GM21723 (cell line): Measurements from ENCODE around the gene EFEMP2.

ENCODE experiments used
- ATAC-seq: cut with Tn5 transposase; IDR thresholded peaks from one replicate; pipeline ENCODE4 v1.9.1; 2021; ENCODE audit warnings: mild to moderate bottlenecking, moderate library complexity; ENCODE audit not compliant: unreplicated experiment

EFEMP2 gene

DNA sequence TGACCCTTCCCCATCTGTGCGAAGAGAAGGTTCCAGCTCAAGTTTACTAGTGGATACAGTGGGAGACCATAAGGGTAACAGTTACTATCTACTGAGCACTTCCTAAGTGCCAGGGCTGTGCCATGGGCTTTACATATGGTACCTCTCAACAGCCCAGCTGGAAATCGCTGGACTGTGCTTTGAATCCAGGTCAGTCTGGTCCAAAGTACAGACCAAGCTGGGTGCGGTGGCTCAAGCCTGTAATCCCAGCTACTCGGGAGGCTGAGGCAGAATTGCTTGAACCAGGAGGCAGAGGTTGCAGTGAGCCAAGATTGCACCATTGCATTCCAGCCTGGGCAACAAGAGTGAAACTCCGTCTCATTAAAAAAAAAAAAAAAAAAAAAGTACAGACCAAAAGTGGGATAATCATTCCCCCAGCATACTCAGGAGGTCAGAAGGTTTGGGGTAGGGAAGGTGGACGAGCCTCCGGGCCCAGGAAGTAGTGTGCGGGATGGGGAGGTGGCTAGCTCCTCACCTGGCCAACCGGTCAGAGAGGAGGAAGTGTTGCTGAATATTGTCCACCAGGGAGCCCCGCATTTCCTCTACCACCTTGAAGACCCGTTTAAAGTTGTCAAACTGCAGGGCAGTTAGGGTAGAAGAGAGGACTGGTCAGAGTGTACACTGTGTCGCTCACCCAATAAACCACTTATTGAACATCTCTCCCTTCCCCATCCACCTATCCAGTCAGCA, 13.4 kb upstream of the EFEMP2 start:
- no peak for ATAC-seq

DNA sequence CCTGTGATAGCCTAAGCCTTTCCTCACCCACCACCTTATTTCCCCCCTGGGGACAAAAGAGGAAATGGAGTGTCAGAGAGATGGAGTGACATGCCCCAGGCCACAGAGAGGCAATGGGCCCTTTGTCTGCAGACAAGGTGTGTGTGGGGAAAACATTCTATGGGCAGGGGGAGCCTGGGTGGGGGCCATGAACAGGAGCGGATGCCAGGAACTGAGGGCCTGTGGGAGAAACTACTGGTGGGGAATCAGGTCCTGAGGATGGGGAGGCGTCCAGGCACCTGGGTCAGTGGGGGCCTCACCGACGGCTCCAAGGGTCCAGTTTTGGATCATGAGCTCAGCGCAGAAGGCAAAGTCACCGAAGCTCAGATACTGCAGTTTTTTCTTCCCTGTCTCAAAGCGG, 12.6 kb upstream of the EFEMP2 start:
- ATAC-seq: no peak

DNA sequence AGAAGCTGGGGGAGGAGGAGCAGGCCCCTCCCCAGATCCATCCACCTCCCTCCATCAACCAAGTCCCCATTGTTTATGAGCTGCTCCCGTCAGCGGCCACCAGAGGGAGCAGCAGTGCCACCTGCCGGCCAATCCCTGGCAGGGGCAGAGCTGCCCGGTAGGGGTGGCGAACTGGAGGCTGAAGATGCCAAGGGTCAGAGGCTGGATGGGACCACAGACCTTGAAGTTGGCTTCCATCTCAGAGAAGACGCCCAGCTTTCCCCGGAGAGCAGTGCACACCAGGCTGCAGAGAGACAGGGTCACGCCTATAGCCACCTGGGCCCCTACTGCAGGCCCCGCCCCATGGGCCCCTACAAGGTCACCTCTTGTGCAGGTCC, 12.1 kb upstream of the EFEMP2 start:
- no peak for ATAC-seq

DNA sequence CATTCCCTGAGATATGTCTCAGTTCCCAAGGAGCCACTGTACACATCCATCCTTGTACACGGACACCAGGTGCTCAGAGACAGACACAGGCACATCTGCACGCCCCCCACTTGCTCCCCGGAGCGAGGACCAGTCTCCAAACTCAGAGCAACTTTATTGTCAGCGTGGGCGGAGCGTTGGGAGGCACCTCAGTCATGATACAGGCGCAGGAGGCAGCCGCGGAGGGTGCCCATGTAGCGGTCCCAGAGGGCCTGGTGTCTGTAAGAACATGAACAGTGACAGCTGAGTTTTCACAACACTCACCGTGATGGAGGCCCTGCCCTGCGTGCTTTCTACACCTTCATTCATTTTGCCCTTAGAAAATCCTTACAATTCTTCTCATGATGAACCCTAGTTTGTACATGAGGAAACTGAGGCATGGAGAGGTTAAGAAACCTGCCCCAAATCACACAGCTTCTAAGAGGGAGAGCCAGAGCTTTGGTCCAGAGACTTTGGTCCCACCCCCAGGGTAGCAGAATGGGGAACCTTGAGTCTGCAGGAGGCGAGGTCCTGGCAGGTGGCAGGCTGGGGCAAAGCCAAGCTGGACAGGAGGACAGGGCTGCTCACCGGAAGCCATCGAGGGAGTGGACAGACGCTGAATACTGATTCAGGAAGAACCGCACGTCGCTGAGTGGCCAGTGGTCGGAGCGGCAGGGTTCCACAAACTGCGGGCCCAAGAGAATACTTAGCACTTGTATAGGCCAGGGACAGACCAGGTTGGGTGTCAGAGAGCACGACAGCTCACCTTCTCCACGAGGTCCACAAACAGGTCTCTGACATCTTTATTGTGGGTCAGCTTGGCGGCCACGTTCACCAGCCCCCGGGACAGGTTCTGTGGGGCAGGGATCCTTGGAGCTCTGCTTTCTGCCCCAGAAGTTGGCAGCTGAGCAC, 11.5 kb upstream of the EFEMP2 start:
- no peak for ATAC-seq

DNA sequence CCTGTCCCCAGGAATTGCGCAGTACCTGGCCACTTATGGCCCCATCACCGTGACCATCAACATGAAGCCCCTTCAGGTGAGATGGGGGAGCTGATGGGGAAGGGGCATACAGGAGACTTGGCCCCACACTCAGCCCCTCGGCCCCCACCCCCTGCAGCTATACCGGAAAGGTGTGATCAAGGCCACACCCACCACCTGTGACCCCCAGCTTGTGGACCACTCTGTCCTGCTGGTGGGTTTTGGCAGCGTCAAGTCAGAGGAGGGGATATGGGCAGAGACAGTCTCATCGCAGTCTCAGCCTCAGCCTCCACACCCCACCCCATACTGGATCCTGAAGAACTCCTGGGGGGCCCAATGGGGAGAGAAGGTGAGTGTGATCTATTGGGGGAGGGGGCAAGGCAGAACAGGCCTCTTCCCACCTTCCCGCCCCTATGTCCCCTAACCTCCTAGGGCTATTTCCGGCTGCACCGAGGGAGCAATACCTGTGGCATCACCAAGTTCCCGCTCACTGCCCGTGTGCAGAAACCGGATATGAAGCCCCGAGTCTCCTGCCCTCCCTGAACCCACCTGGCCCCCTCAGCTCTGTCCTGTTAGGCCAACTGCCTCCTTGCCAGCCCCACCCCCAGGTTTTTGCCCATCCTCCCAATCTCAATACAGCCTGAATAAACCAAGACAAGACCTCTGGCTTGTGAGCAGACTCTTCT, 10.6 kb upstream of the EFEMP2 start:
- ATAC-seq: no peak

DNA sequence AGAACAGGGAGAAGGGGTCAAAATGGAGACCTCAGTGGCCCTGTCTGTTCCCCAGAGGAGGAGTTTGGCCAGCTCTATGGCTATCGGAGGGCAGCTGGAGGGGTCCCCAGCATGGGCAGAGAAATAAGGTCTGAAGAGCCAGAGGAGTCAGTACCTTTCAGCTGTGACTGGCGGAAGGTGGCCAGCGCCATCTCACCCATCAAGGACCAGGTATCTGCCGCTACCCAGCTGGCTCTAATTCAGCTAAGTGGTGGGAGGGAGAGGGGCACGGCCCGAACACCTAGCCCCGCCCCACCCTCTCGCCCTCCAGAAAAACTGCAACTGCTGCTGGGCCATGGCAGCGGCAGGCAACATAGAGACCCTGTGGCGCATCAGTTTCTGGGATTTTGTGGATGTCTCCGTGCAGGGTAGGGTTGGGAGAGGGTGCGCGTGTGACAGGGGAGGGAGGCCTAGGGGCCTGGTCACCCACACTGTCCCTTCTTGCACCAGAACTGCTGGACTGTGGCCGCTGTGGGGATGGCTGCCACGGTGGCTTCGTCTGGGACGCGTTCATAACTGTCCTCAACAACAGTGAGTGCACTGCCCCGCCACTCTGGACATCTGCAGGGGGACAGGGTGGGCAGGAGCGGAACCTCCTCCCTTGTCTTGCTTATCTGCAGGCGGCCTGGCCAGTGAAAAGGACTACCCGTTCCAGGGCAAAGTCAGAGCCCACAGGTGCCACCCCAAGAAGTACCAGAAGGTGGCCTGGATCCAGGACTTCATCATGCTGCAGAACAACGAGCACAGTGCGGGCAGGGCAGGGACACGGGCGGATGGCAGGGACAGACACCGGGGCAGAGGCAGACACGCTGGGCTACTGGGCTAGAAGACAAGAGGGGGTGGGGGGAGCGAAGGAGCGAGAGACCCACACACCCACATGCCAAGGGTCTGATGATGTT, 9.8 kb upstream of the EFEMP2 start:
- ATAC-seq: no peak

DNA sequence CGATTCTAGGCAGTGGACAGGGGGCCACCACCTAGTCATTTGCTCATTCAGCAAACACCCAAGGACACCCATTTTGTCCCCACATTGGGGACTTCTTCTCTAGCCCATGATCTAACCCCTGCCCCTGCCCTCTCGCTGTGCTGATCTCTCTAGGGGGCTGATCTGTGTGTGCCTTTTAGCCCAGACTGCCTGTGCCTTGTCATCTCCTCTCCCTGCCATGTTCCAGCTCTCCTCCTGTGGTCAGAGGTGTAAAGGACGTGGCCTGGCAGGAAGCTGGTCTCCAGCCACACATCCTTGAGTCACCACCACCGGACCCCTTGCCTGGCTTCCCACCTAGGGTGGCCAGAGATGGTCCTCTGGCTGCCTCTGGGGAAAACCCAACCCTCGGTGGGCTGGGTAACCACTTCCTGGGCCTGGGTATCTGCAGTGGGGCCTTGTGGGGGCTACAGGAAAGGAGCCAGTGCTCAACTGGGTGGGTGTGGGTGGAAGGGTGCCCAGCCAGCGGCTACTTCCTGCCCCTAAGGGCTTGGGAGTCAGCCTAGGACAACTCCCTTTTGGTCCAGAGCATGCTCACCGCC, 8.3 kb upstream of the EFEMP2 start:
- no peak for ATAC-seq

DNA sequence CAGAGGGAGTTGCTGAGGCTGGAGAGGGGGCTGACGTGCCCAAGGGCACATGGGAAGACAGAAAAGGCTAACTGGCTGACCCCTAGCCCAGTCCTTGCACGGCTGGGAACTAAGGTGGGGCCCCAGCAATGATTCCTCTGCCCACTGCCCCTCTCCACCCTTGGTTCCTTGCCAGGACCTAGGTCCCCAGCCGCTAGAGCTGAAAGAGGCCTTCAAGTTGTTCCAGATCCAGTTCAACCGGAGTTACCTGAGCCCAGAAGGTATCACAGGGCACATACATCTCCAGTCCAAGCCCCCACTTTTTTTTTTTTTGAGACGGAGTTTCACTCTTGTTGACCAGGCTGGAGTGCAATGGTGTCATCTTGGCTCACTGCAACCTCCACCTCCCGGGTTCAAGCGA, 7.4 kb upstream of the EFEMP2 start:
- no peak for ATAC-seq

DNA sequence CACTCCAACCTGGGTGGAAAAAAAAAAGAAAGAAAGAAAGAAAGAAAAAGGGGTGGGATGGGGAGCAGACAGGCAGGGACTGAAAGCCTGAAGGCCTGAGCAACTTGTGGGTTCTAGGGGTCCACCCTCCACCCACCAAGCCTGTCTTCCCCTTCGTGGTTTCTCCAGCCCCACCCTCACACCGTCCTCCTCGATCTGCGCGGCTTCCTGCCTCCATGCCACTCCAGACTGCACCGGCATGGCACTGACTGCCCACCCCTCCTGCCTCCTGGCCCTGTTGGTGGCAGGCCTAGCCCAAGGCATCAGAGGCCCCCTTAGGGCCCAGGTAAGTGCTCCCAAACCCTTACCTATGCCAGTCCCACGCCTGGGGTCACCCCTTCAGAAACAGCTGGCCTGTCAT, 7.0 kb upstream of the EFEMP2 start, which contains the start of gene CTSW:
Gene CTSW (plus strand): TSS at position 221 of the 400 bp plus-strand sequence. CDS start 18 bp downstream, at position 239.
- ATAC-seq: no peak

DNA sequence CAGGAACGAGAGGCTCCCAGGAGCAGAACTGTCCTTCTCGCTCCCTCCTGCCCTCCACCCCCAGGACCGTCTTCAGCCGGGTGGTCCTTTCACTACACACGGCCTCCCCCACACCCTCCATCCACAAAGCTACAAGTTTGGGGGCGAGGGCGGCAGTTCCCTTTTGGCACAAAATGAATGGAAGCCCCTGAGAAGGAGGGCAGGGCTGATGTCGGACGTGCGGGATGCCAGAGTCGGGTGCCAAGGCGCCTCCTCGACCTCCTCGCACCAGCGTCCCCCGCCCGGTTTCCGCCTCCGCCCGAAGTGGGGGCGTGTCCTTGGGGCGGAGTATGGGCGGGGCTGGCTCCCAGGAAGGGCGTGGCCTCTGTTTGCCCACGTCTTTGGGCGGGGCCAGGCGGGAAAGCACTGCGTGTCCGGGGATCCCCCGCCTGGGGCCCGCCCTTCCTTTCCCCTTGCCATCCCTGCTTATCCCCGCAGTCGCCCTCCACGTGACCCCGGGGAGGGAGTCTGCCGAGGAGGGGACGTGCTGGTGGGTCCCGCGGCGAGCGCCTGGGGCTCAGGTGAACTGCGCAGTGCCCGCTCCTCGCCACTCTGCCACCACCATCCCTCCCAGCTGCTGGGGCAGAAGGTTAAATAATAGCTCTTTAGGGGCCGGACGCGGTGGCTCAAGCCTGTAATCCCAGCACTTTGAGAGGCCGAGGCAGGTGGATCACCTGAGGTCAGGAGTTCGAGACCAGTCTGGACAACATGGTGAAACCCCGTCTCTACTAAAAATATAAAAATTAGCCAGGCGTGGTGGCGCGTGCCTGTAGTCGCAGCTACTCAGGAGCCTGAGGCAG, 937 bp upstream of the EFEMP2 start:
- peak; percentile 70 for ATAC-seq

DNA sequence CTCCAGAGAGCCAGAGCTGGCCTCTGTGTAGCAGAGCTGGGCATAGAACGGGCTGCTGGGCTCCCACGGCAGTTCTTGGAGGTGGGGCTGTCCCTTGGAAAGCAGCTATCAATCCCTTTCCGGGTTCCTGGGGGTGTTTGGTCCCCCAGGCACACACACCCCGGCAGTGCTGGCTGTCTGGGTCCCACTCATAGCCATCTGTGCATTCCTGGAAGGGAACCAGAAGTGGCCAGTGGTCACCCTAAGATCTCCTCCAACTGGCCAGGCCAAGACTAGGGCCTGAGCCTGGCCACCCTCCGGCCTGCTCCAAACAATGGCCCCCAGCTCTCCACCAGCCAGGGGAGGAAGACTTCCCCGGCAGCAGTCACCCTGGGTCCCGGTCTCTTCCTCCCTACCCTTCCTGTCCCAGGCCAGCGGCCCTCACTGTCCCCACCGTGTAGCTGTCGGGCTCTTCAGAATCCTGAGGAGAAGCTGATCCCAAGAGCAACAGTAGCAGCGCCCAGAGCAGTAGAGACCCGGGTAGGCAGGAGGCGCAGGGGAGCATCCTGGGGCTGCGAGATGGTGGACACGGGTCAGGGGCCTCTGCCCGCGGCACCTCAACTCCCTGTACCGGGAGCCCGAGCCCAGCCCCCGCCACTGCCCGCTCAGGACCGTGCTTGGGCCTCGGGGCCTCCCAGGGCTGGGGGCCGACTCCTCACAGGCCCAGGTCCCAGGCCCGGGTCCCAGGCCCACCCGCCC, 620 bp downstream of the EFEMP2 start:
- no peak for ATAC-seq

DNA sequence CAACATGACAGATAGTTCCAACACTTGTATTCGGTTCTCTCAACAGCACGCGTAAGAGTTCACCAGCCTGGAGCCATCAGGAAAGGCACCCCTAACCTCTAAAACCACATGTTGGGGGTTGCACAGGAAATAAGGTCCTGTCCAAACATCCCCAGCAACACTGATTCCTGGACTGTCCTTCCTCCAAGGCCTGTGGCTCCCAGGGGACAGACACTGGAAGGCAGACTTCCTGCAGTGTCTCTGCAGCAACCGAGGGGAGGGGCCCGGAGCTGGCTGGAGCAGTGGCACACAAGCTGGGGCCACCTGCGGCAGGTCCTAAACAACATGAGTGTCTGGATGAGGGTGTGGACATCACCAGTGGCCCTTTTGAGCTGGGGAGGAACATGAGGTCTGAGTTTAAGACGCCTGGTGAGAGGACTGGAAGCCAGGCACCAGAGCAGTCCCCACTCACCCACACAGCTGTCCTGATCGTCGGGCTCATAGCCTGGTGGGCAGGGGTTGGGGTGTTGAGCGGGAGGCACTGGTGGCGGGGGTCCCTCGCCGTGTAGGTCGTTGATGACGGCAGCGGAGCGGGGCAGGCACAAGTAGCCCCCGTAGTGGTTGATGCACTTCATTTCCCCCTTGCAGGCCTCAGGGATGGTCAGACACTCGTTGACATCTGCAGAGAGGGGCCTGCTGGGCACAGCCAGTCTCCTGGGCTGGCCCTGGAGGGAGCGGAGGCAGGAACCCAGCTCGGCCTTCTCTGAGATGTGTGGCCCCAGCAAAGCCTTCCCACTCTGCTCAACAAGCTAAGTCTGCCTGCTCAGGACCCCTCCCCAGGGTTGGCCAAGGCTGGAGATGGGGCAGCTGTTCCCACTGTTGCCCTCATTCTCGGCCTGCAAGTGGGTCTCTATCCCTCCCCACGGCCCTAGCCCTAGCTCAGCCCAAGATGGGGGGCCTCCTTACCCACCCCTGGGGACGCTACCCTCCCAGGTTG, 1.6 kb downstream of the EFEMP2 start:
- ATAC-seq: no peak

DNA sequence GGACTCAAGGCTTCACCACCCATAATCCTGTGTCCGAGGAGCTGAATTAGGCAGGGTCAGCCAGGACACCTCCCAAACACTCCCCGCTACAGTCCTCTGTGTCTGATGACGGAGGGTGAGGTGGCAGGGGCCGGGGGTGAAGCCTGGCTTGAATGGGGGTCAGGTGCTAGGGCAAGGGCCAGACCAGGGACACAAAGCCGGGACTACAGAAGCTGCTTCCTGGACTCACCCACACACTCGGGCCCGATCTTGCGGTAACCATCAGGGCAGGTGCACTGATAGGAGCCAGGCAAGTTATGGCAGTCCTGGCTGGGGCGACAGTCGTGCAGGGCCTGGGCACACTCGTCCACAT, 2.3 kb downstream of the EFEMP2 start:
- ATAC-seq: no peak

DNA sequence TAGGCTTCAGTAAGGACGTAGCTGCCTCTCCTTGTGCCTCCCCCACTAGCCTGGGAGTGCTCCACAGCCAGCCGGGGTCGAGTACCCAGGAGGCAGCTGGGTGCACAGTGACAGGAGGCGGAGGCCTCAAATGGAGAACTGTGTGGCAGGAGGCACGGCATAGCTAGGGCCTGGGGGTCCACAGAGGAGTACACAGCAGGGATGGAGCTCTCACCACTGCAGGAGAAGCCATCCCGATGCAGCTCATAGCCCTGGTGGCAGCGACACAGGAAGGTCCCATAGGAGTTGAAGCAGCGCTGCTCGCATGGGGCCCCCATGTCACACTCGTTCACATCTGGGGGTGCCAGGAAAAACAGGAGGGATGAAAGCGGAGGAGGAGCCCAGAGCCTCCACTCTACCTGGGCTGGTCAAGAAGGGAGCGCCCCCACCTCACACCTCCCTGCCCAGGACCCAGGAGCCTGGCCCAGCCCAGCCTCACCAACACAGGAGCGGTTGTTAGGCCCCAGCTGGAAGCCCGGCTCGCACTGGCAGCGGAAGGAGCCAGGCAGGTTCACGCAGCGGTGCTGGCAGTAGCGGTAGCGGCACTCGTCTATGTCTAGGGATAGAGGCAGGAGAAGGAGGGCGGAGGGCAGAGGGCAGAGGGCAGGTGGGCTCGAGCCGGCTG, 2.8 kb downstream of the EFEMP2 start:
- ATAC-seq: no peak

DNA sequence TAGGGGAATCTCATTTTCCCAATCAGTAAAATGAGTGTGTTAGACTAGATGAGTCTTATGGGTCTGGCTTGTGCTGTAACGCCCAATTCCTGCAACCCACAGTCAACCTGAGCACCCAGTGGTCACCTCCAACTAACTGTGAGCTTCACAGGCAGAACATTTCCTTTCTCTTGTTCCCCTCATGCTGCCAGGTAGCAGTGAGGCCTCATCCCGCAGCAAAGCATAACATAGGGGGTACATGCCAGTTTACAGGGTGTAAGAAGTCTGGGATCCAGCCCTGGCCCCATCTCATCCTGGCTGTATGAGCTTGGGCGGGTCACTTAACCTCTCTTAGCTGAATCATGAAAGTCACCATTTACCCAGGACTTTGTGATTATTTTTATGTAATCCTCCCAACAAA, 3.7 kb downstream of the EFEMP2 start:
- no peak for ATAC-seq

DNA sequence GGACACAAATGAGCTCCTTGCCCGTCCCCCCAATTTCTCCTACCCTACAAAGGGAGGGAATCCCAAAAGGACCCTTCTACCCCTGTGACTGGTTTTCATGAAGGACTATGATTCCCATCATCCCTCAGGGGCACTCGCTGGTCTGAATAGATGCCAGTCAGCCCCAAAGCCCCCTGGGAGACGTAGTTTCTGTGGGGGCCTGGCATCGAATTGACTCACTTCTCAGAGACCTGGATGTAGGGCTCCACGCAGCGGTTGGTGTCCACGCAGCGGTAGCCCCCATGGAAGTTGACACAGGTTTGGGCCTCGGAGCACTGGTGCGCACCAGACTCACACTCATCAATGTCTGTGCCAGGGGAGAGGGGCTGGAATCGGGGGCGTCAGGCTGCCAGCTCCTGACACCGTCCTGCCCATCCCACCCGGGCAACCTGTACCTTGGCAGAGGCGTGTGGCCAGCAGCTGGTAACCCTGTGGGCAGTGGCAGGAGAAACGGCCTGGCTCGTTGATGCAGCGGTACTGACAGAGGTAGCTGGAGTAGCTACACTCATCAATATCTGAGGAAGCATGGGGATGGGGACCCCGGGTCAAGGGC, 4.4 kb downstream of the EFEMP2 start:
- ATAC-seq: no peak
